ENCODE data around the gene TGFBR3L. TPM values are rescaled to one million over a fixed set of nuclear protein-coding genes. Genes with fewer than 3 reads are reported as not detected.

TGFBR3L gene
- total RNA-seq, 4 donors from 2014 or later = 2.2 to 8.3 (median 6.1) TPM

GRCh38 chr19:7926021-7926726 is 11.5 kb downstream of the TGFBR3L start, which contains the start of gene CTXN1:
Gene CTXN1, minus strand, starts transcription at chr19:7926135. Its CDS starts 597 bp downstream, at chr19:7925538.
- H3K4me1 ChIP-seq = peaks cover 59 to 100% (median 96%) of the 10 kb centered on the region in 4 donors
- DNase-seq (ENCODE audit: extremely low spot score) = no peak
- H3K4me3 ChIP-seq = peak within 1 kb of the TSS; percentile 68 to 81 (median 71)
- peaks cover 9 to 36% (median 26%) of the 10 kb centered on the region in 4 donors for H3K36me3 ChIP-seq
- peak within 1 kb of the TSS; percentile 91 to 96 (median 94) for H3K27ac ChIP-seq (replicated peaks in 1 of 4)
- no peaks in the 10 kb centered on the region for H3K27me3 ChIP-seq
- intact Hi-C loops (cut with DNase I) = no loop called here
- WGBS = 29% methylated on average over 15 of the region's 65 CpGs
- TF ChIP-seq, protein P1, sequence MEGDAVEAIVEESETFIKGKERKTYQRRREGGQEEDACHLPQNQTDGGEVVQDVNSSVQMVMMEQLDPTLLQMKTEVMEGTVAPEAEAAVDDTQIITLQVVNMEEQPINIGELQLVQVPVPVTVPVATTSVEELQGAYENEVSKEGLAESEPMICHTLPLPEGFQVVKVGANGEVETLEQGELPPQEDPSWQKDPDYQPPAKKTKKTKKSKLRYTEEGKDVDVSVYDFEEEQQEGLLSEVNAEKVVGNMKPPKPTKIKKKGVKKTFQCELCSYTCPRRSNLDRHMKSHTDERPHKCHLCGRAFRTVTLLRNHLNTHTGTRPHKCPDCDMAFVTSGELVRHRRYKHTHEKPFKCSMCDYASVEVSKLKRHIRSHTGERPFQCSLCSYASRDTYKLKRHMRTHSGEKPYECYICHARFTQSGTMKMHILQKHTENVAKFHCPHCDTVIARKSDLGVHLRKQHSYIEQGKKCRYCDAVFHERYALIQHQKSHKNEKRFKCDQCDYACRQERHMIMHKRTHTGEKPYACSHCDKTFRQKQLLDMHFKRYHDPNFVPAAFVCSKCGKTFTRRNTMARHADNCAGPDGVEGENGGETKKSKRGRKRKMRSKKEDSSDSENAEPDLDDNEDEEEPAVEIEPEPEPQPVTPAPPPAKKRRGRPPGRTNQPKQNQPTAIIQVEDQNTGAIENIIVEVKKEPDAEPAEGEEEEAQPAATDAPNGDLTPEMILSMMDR (IDR thresholded peaks at IDR 0.05) = peak in 2 of 3 experiments; percentile 17 to 47
- TF ChIP-seq POLR2A (IDR thresholded peaks at IDR 0.05; ENCODE audit: low read depth) (no peak), POLR2AphosphoS5 (IDR thresholded peaks at IDR 0.05) (peak; percentile 38 to 75)
- H3K9me3 ChIP-seq = no peaks in the 10 kb centered on the region

GRCh38 chr19:7926727-7927604 is 12.3 kb downstream of the TGFBR3L start:
- Histone ChIP-seq H3K27me3 (no peaks in the 10 kb centered on the region), H3K36me3 (peaks cover 15 to 38% (median 30%) of the 10 kb centered on the region in 4 donors), H3K9me3 (no peaks in the 10 kb centered on the region), H3K4me3 (peak overlapping the region; percentile 68 to 81 (median 71)), H3K27ac (replicated peaks in 1 of 4) (peak overlapping the region; percentile 91 to 96 (median 94)), H3K4me1 (peaks cover 52 to 100% (median 96%) of the 10 kb centered on the region in 4 donors)
- 46% methylated on average over 10 of the region's 32 CpGs for WGBS
- no peak for DNase-seq (ENCODE audit: extremely low spot score)
- no peak for TF ChIP-seq POLR2AphosphoS5 (IDR thresholded peaks at IDR 0.05)
- no peak for TF ChIP-seq EP300 (IDR thresholded peaks at IDR 0.05)
- TF ChIP-seq POLR2A (IDR thresholded peaks at IDR 0.05; ENCODE audit: low read depth) = no peak
- TF ChIP-seq, protein P1 (IDR thresholded peaks at IDR 0.05) = no peak
- intact Hi-C loops (cut with DNase I) = no loop called here

DNA sequence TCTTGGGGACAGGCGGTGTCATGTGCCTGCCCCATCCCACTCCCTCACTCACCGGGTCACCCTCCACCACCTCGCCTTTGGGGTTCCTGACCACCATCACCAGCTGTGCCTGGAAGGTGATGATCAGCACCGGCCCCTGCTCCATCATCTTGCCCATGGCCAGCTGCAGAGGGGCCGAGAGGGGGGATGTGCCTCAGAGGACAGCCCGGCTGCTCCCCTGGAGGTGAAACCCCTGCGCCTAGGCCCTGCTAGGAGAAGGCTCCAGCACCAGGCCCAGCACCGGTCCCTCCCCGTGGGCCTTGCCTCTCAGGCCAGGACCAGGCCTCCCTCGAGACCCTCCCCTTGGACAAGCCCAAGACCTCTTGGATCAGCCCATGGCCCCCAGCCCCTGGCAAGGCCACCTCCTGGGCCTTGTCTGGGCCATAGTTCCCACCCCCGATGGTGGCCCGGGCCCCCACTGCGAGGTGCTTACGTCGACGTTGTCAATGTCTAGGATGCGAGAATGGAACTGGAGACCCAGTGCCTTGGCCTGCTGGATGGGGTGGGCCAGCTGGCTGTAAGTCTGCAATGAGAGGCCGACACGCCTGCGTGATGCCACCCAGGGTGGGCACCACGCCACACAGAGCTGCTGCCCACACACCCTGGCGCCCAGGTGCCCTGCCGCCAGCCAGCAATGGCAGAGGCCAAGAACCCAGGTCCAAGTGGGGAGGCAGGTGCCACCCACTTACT is 13.1 kb downstream of the TGFBR3L start:
- Histone ChIP-seq H3K4me1 (peaks cover 46 to 100% (median 94%) of the 10 kb centered on the region in 4 donors), H3K27ac (replicated peaks in 1 of 4) (peak overlapping the region; percentile 91 to 96 (median 94)), H3K9me3 (no peaks in the 10 kb centered on the region), H3K4me3 (peak overlapping the region in 2 of 4 donors; percentile 18 to 30), H3K36me3 (peaks cover 15 to 38% (median 30%) of the 10 kb centered on the region in 4 donors), H3K27me3 (no peaks in the 10 kb centered on the region)
- no peak for DNase-seq (ENCODE audit: extremely low spot score)
- intact Hi-C loops (cut with DNase I) = no loop called here
- WGBS = 77% methylated on average over 14 of the region's 23 CpGs
- TF ChIP-seq POLR2A (IDR thresholded peaks at IDR 0.05; ENCODE audit: low read depth) = no peak

DNA sequence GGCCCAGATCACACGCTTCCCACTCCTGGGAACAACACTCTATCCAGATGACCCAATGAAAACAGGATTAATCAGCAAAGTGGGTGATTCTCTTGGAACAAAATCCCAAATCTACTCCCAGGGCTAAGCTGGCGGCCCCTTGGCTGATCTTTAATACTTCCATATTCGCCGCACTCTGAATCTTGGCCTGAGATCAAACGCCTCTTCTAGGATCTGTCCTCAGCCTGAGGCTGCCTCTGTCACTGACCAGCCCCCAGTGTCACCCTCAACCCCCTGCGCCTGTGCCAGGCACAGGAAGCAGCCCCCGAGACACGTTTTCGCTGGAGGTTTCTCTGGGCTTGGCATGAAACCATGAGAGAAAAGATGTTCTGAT is 13.7 kb downstream of the TGFBR3L start:
- TF ChIP-seq EP300 (IDR thresholded peaks at IDR 0.05) = no peak
- TF ChIP-seq, protein P1 (IDR thresholded peaks at IDR 0.05) = no peak
- no peak for TF ChIP-seq POLR2A (IDR thresholded peaks at IDR 0.05; ENCODE audit: low read depth)
- no peak for TF ChIP-seq POLR2AphosphoS5 (IDR thresholded peaks at IDR 0.05)
- Histone ChIP-seq H3K4me3 (peak overlapping the region; percentile 1 to 36 (median 24)), H3K36me3 (peaks cover 20 to 38% (median 32%) of the 10 kb centered on the region in 4 donors), H3K9me3 (no peaks in the 10 kb centered on the region), H3K27me3 (no peaks in the 10 kb centered on the region), H3K4me1 (peaks cover 46 to 97% (median 90%) of the 10 kb centered on the region in 4 donors), H3K27ac (replicated peaks in 1 of 4) (peak overlapping the region; percentile 91 to 96 (median 94))
- no peak for DNase-seq (ENCODE audit: extremely low spot score)
- intact Hi-C loops (cut with DNase I) = no loop called here
- WGBS = 50% methylated on average over 9 of the region's 9 CpGs

All from esophagus muscularis mucosa (tissue), 4 donors.